Fibroblast of the aortic adventitia (primary cell): ENCODE results near the gene EPB41L4A. TPM values are rescaled to one million over a fixed set of nuclear protein-coding genes. Genes with fewer than 3 reads are reported as not detected.

ENCODE experiments used
- DNase-seq: peaks from one replicate; pipeline ENCODE4 v3.0.0-alpha.2; 2010; ENCODE audit warnings: low read depth
- H3K4me3 ChIP-seq: 2 replicates; pipeline ENCODE4 v1.5.1; 2011; ENCODE audit warnings: low read depth, mild to moderate bottlenecking, control low read depth, low read length, moderate library complexity
- CTCF ChIP-seq: IDR thresholded peaks from 2 replicates; pipeline ENCODE4 v1.5.1; 2011; ENCODE audit warnings: mild to moderate bottlenecking, low read length, control low read depth, inconsistent platforms; ENCODE audit not compliant: insufficient read depth
- total RNA-seq: library from RNA; depleted of rRNA; stranded (reverse); fragments of >200 nt; gene quantifications from 2 replicates; pipeline ENCODE4 v1.2.3, GENCODE V29; 2012; ENCODE audit warnings: low replicate concordance

Gene EPB41L4A
- total RNA-seq, 1 donor = 0.54 TPM

- H3K4me3 ChIP-seq = no peak overlapping the region
- TF ChIP-seq CTCF = no peak
- DNase-seq = no peak
Observed at GRCh38 chr5:112385969-112386368, 33.1 kb downstream of the EPB41L4A start.

- H3K4me3 ChIP-seq = no peak overlapping the region
- DNase-seq = no peak
- no peak for TF ChIP-seq CTCF
Observed at GRCh38 chr5:112385566-112385965, 33.5 kb downstream of the EPB41L4A start.

- H3K4me3 ChIP-seq = no peak overlapping the region
- no peak for DNase-seq
- TF ChIP-seq CTCF = no peak
Observed at GRCh38 chr5:112384523-112384922, 34.6 kb downstream of the EPB41L4A start.

- DNase-seq = no peak
- no peak for TF ChIP-seq CTCF
- no peak overlapping the region for H3K4me3 ChIP-seq
Observed at GRCh38 chr5:112382886-112383285, 36.2 kb downstream of the EPB41L4A start.

GRCh38 chr5:112381521-112381920, 37.6 kb downstream of the EPB41L4A start:
- no peak for DNase-seq
- no peak for TF ChIP-seq CTCF
- no peak overlapping the region for H3K4me3 ChIP-seq

- no peak for TF ChIP-seq CTCF
- no peak overlapping the region for H3K4me3 ChIP-seq
- no peak for DNase-seq
Observed at GRCh38 chr5:112379542-112380325, 39.3 kb downstream of the EPB41L4A start.

GRCh38 chr5:112374818-112375217, 44.3 kb downstream of the EPB41L4A start:
- H3K4me3 ChIP-seq = no peak overlapping the region
- TF ChIP-seq CTCF = no peak
- DNase-seq = no peak
